A673 (cell line): ENCODE data around the gene ABI3BP. TPM values are rescaled to one million over a fixed set of nuclear protein-coding genes. Genes with fewer than 3 reads are reported as not detected.

Experiments
- BruUV-seq: library from RNA; stranded (reverse); fragments of 400-500 nt; replicated peaks from 2 replicates; lab custom pipeline; 2021; lab: Mats Ljungman, UMichigan
- CTCF ChIA-PET: fragments of 300-600 bp; sonication (Branson Sonifier 250); formaldehyde crosslinking; loops from one replicate; lab custom pipeline; 2022; ENCODE audit warnings: antibody characterized with exemption; lab: Charles Lee
- POLR2A ChIA-PET: fragments of 300-600 bp; sonication (Branson Sonifier 250); formaldehyde crosslinking; loops from one replicate; lab custom pipeline; 2022; ENCODE audit warnings: antibody characterized with exemption; ENCODE audit not compliant: low non-redundant PET; lab: Charles Lee
- DNase-seq: peaks from one replicate; pipeline ENCODE4 v3.0.0-alpha.2; 2015; ENCODE audit warnings: low spot score
- H3K27ac ChIP-seq: fragments of 200-600 bp; sonication (generic); 2 replicates; pipeline ENCODE4 v1.5.1; 2016; ENCODE audit warnings: mixed run types, low read depth, mild to moderate bottlenecking, mixed read lengths, antibody characterized with exemption, low read length; ENCODE audit not compliant: poor library complexity, severe bottlenecking
- H3K27me3 ChIP-seq: fragments of 200-600 bp; sonication (generic); replicated peaks from 2 replicates; pipeline ENCODE4 v1.6.1; 2017; ENCODE audit warnings: mixed run types, low read depth, mild to moderate bottlenecking, mixed read lengths, antibody characterized with exemption, low read length; ENCODE audit not compliant: insufficient read depth, poor library complexity
- H3K36me3 ChIP-seq: fragments of 200-600 bp; sonication (generic); 2 replicates; pipeline ENCODE4 v1.6.1; 2016; ENCODE audit warnings: mixed run types, mild to moderate bottlenecking, mixed read lengths, antibody characterized with exemption, low read length; ENCODE audit not compliant: insufficient read depth, poor library complexity, severe bottlenecking
- H3K4me1 ChIP-seq: fragments of 200-600 bp; sonication (generic); 2 replicates; pipeline ENCODE4 v1.6.1; 2017; ENCODE audit warnings: mixed run types, mild to moderate bottlenecking, mixed read lengths, antibody characterized with exemption, low read length; ENCODE audit not compliant: insufficient read depth, poor library complexity, severe bottlenecking
- H3K4me3 ChIP-seq: fragments of 200-600 bp; sonication (generic); 2 replicates; pipeline ENCODE4 v1.5.1; 2016; ENCODE audit warnings: low read depth, mixed run types, mild to moderate bottlenecking, mixed read lengths, low read length; ENCODE audit not compliant: poor library complexity, severe bottlenecking
- H3K9me3 ChIP-seq: fragments of 200-600 bp; sonication (generic); 2 replicates; pipeline ENCODE4 v1.6.1; 2016; ENCODE audit warnings: mixed run types, low read depth, mild to moderate bottlenecking, mixed read lengths, antibody characterized with exemption, low read length; ENCODE audit not compliant: poor library complexity, severe bottlenecking
- CTCF ChIP-seq: fragments of 300-800, 200-600 bp; sonication (generic); conservative IDR thresholded peaks from 2 replicates; pipeline ENCODE4 v1.5.1; 2017; ENCODE audit warnings: low read depth, mild to moderate bottlenecking, antibody characterized with exemption, low read length, moderate library complexity, mixed read lengths
- EZH2 ChIP-seq: fragments of 200-600 bp; sonication (generic); IDR thresholded peaks from 2 replicates; pipeline ENCODE4 v1.6.1; 2017; ENCODE audit warnings: borderline replicate concordance, low read depth, mild to moderate bottlenecking, mixed read lengths, antibody characterized with exemption, low read length; ENCODE audit not compliant: poor library complexity, severe bottlenecking
- intact Hi-C: fragments of 100-400 bp; cut with micrococcal nuclease; formaldehyde crosslinking; loops from one replicate; pipeline ENCODE4 v1.10.0; 2022; ENCODE audit not compliant: unreplicated experiment
- total RNA-seq: library from RNA; stranded (reverse); gene quantifications from 2 replicates; pipeline ENCODE4 v1.2.3, GENCODE V29; 2021

ABI3BP gene
- total RNA-seq, 1 experiment from 2014 or later = 5.2 TPM

- DNase-seq = no peak
- CTCF ChIA-PET = no interaction called here
- H3K4me1 ChIP-seq = no peaks in the 10 kb centered on the region
- H3K27me3 ChIP-seq = no peaks in the 10 kb centered on the region
- TF ChIP-seq EZH2 (no peak), CTCF (no peak)
- intact Hi-C loops = loop anchor here (5.0 kb wide), 1 partner anchor 490 kb away; no protein-coding TSS in a partner anchor
- POLR2A ChIA-PET = no interaction called here
- BruUV-seq = no TSS peak
- H3K9me3 ChIP-seq = no peaks in the 10 kb centered on the region
- no peaks in the 10 kb centered on the region for H3K36me3 ChIP-seq
- no peak overlapping the region for H3K4me3 ChIP-seq
- H3K27ac ChIP-seq = no peak overlapping the region
These were observed 101.4 kb downstream of the ABI3BP start for GRCh38 chr3:100891827-100892226.

GRCh38 chr3:100891033-100891432, 102.2 kb downstream of the ABI3BP start:
- Histone ChIP-seq H3K36me3 (no peaks in the 10 kb centered on the region), H3K9me3 (no peaks in the 10 kb centered on the region), H3K27me3 (no peaks in the 10 kb centered on the region), H3K4me1 (no peaks in the 10 kb centered on the region), H3K27ac (no peak overlapping the region), H3K4me3 (no peak overlapping the region)
- ChIA-PET POLR2A (no interaction called here), CTCF (no interaction called here)
- no TSS peak for BruUV-seq
- peak; percentile 33 for DNase-seq
- peak; percentile 42 for TF ChIP-seq CTCF
- TF ChIP-seq EZH2 = no peak
- intact Hi-C loops = loop anchor here (5.0 kb wide), 1 partner anchor 491 kb away; no protein-coding TSS in a partner anchor

GRCh38 chr3:100888881-100889280, 104.3 kb downstream of the ABI3BP start:
- DNase-seq = no peak
- Histone ChIP-seq H3K27ac (no peak overlapping the region), H3K4me1 (no peaks in the 10 kb centered on the region), H3K9me3 (no peaks in the 10 kb centered on the region), H3K27me3 (no peaks in the 10 kb centered on the region), H3K4me3 (no peak overlapping the region), H3K36me3 (no peaks in the 10 kb centered on the region)
- intact Hi-C loops = no loop called here
- no peak for TF ChIP-seq EZH2
- TF ChIP-seq CTCF = no peak
- no TSS peak for BruUV-seq
- CTCF ChIA-PET = no interaction called here
- POLR2A ChIA-PET = no interaction called here
